GM12878 (cell line): ENCODE results near the gene HSPBP1. TPM values are rescaled to one million over a fixed set of nuclear protein-coding genes. Genes with fewer than 3 reads are reported as not detected.

Experiments
- ATAC-seq: fragments of 200-7000 bp; cut with Tn5 transposase; 3 replicates; pipeline ENCODE4 v1.9.1; 2020; ENCODE audit warnings: mild to moderate bottlenecking, moderate library complexity
- BruUV-seq: library from RNA; stranded (reverse); fragments of 400-500 nt; replicated peaks from 2 replicates; lab custom pipeline; 2021; lab: Mats Ljungman, UMichigan
- CTCF ChIA-PET: fragments of 300-600 bp; sonication (Branson Sonifier 250); formaldehyde crosslinking; extraction: SDS; loops from one replicate; lab custom pipeline; 2021; ENCODE audit warnings: inconsistent platforms; lab: Yijun Ruan, JAX
- POLR2A ChIA-PET: fragments of 350-600 bp; formaldehyde crosslinking; extraction: SDS; loops from one replicate; lab custom pipeline; 2021; ENCODE audit warnings: inconsistent platforms; lab: Charles Lee
- RAD21 ChIA-PET: fragments of 300-600 bp; sonication (Branson Sonifier 250); formaldehyde crosslinking; loops from one replicate; lab custom pipeline; 2023; ENCODE audit warnings: antibody characterized with exemption; ENCODE audit not compliant: unreplicated experiment; lab: Charles Lee
- SMC1A ChIA-PET: fragments of 300-600 bp; sonication (Branson Sonifier 250); formaldehyde crosslinking; loops from one replicate; lab custom pipeline; 2023; ENCODE audit not compliant: unreplicated experiment, uncharacterized antibody; lab: Charles Lee
- DNase-seq: peaks from one replicate; pipeline ENCODE4 v3.0.0-alpha.2; 2011; ENCODE audit warnings: low read depth, low spot score
- FAIRE-seq: peaks from 3 replicates; lab custom pipeline; 2011; peaks lifted over from hg19 to GRCh38; lab: Jason Lieb, UNC
- H2AFZ ChIP-seq: 2 replicates; pipeline ENCODE4 v1.6.0; 2011; ENCODE audit warnings: low read depth, low read length, control low read depth; ENCODE audit not compliant: control insufficient read depth
- H3K27ac ChIP-seq: 2 replicates; pipeline ENCODE4 v1.5.1; 2011; ENCODE audit warnings: control low read depth; ENCODE audit not compliant: control insufficient read depth, insufficient read depth
- H3K27me3 ChIP-seq, 2 experiments: replicated peaks in 1 of 2; 2 replicates each; pipeline versions ENCODE4 v1.6.0 to v1.6.1; 2011; ENCODE audit warnings: low read length in 1 of 2; ENCODE audit not compliant: control insufficient read depth in 2 of 2, insufficient read depth in 2 of 2
- H3K36me3 ChIP-seq, 2 experiments: 2 replicates each; pipeline ENCODE4 v1.5.1; 2011; ENCODE audit warnings: low read length in 1 of 2; ENCODE audit not compliant: control insufficient read depth in 2 of 2, insufficient read depth in 2 of 2
- H3K4me1 ChIP-seq: 2 replicates; pipeline ENCODE4 v1.6.1; 2011; ENCODE audit warnings: mild to moderate bottlenecking, low read length, moderate library complexity, mixed read lengths; ENCODE audit not compliant: control insufficient read depth, insufficient read depth
- H3K4me2 ChIP-seq: 2 replicates; pipeline ENCODE4 v1.6.0; 2011; ENCODE audit warnings: control low read depth; ENCODE audit not compliant: control insufficient read depth, insufficient read depth
- H3K4me3 ChIP-seq: fragments of 200-600 bp; sonication (generic); 2 replicates; pipeline ENCODE4 v1.5.1; 2016
- H3K79me2 ChIP-seq: 2 replicates; pipeline ENCODE4 v1.6.0; 2011; ENCODE audit warnings: low read length; ENCODE audit not compliant: control insufficient read depth, insufficient read depth
- H3K9ac ChIP-seq: 2 replicates; pipeline ENCODE4 v1.8.0; 2011; ENCODE audit warnings: low read length, control low read depth, mixed read lengths; ENCODE audit not compliant: control insufficient read depth, insufficient read depth
- H3K9me3 ChIP-seq: replicated peaks from 3 replicates; pipeline ENCODE4 v1.5.1; 2011; ENCODE audit warnings: mild to moderate bottlenecking, low read length; ENCODE audit not compliant: control insufficient read depth, insufficient read depth
- H4K20me1 ChIP-seq: 2 replicates; pipeline ENCODE4 v1.6.0; 2011; ENCODE audit not compliant: control insufficient read depth, insufficient read depth
- EZH2 ChIP-seq: IDR thresholded peaks from 2 replicates; pipeline ENCODE4 v1.6.1; 2012; ENCODE audit warnings: low read depth, mild to moderate bottlenecking, control low read depth, inconsistent platforms, low read length, borderline replicate concordance; ENCODE audit not compliant: control insufficient read depth
- FOXK2 ChIP-seq: fragments of 450-650 bp; IDR thresholded peaks from 2 replicates; pipeline ENCODE4 v1.6.1; 2017; ENCODE audit warnings: mild to moderate bottlenecking, moderate library complexity
- FOXM1 ChIP-seq: IDR thresholded peaks from 2 replicates; pipeline ENCODE4 v1.6.1; 2012; ENCODE audit warnings: low read depth, mild to moderate bottlenecking, inconsistent platforms, low read length, moderate library complexity
- HDAC2 ChIP-seq: fragments of 200-600 bp; sonication (generic); IDR thresholded peaks from 2 replicates; pipeline ENCODE4 v1.6.1; 2017
- JUNB ChIP-seq: IDR thresholded peaks from 2 replicates; pipeline ENCODE4 v1.6.1; 2016; ENCODE audit warnings: antibody characterized with exemption, mild to moderate bottlenecking
- NBN ChIP-seq: fragments of 450-650 bp; IDR thresholded peaks from 2 replicates; pipeline ENCODE4 v1.6.1; 2016
- NFXL1 ChIP-seq: fragments of 450-650 bp; IDR thresholded peaks from 2 replicates; pipeline ENCODE4 v1.6.1; 2017; ENCODE audit warnings: antibody characterized with exemption, mild to moderate bottlenecking, borderline replicate concordance
- NR2F1 ChIP-seq: fragments of 450-650 bp; conservative IDR thresholded peaks from 2 replicates; pipeline ENCODE4 v1.6.1; 2017; ENCODE audit warnings: mild to moderate bottlenecking
- POLR2AphosphoS2 ChIP-seq: IDR thresholded peaks from 2 replicates; pipeline ENCODE4 v1.6.1; 2011; ENCODE audit warnings: low read depth, mild to moderate bottlenecking, low read length, improper control_type of control experiment, moderate library complexity
- SMARCA5 ChIP-seq: fragments of 450-650 bp; IDR thresholded peaks from 2 replicates; pipeline ENCODE4 v1.6.1; 2017; ENCODE audit warnings: mild to moderate bottlenecking
- SREBF2 ChIP-seq: IDR thresholded peaks from 2 replicates; pipeline ENCODE4 v1.6.1; 2012; ENCODE audit warnings: mild to moderate bottlenecking, low read length
- YBX1 ChIP-seq: fragments of 450-650 bp; IDR thresholded peaks from 2 replicates; pipeline ENCODE4 v1.6.1; 2016; ENCODE audit warnings: antibody characterized with exemption
- ZNF384 ChIP-seq: IDR thresholded peaks from 2 replicates; pipeline ENCODE4 v1.6.1; 2012; ENCODE audit warnings: low read depth, mild to moderate bottlenecking, low read length, improper control_type of control experiment, borderline replicate concordance
- ZNF622 ChIP-seq: fragments of 450-650 bp; IDR thresholded peaks from 2 replicates; pipeline ENCODE4 v1.6.1; 2017; ENCODE audit warnings: mild to moderate bottlenecking, inconsistent platforms
- WGBS: methylation state at CpG from one replicate; pipeline ENCODE4 v1.1.6; 2016; ENCODE audit warnings: low lambda C conversion rate; ENCODE audit not compliant: insufficient replicate concordance, insufficient coverage; ENCODE audit errors: missing lambda C conversion rate; 5-methylcytosine and 5-hydroxymethylcytosine counted together
- in situ Hi-C: fragments of 300-500 bp; cut with MboI; formaldehyde crosslinking; loops from 9 replicates; pipeline ENCODE4 v1.14.3; 2018; ENCODE audit warnings: mixed read lengths
- intact Hi-C: fragments of 100-400 bp; cut with micrococcal nuclease; formaldehyde crosslinking; loops from one replicate; pipeline ENCODE4 v1.14.2; 2022; ENCODE audit not compliant: unreplicated experiment
- polyA plus RNA-seq, 11 experiments: library from polyadenylated mRNA; depleted of rRNA in 4 of 11; unstranded in 6 of 11; stranded (reverse) in 5 of 11; fragments of >200 nt; fragmentation: Nextera tagmentation in 4 of 11; fragmentation: Illumina TruSeq in 1 of 11; extraction: Ambion mirVana in 4 of 11; extraction: Trizol in 1 of 11; gene quantifications; 1 replicate in 1 of 11; 2 replicates in 10 of 11; pipeline versions ENCODE4 v1.2.1 to v1.2.3, GENCODE V29; 2011 to 2016; ENCODE audit warnings: inconsistent platforms in 2 of 11, missing spikeins in 2 of 11, low read depth in 1 of 11
- total RNA-seq, 4 experiments: library from RNA; depleted of rRNA in 3 of 4; stranded (reverse); fragments of >200 nt in 3 of 4; fragmentation: Illumina TruSeq in 1 of 4; extraction: Trizol in 1 of 4; gene quantifications; 2 replicates each; pipeline versions ENCODE4 v1.2.1 to v1.2.3, GENCODE V29; 2013 to 2021
- TF ChIP-seq, protein P1 (sequence below): fragments of 450-650 bp; IDR thresholded peaks from 2 replicates; pipeline ENCODE4 v1.6.1; 2017; ENCODE audit warnings: low read depth, mild to moderate bottlenecking, moderate library complexity

The HSPBP1 gene
- total and polyA plus RNA-seq, 10 of the 15 experiments (the other 5 are each of a cell fraction or from before 2014, with no cell fraction given) = 0.18 to 83.3 (median 23.0) TPM

DNA sequence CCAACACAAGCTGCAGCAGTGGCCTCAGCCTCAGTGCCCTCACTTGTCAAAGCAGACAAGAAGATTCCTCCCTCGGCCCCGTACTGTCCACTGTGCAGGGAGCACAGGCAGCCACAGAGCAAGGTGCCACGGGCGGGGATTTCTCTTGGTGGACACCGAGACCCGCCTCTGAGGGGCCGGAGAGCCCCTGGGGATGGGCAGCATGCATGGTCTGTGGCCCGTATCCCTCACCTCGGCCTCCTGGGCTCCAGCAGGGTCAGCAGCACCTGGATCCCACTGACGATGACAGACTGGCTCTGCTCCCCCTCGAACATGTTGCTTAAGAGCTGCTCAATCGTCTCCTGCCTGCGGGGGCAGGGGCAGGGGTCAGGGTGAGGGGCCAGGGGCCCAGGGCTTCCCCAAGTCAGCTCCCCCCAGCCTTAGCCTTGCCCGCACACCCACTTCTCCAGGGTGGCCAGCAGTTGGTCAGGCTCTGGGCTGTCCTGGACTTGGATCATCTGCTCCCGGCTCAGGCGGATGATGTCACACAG lies 37.9 kb downstream of the HSPBP1 start:
- FAIRE-seq = no peak
- no peak overlapping the region for H3K4me2 ChIP-seq
- TF ChIP-seq FOXM1 (no peak), FOXK2 (no peak), ZNF384 (no peak), NBN (no peak), ZNF622 (no peak), SREBF2 (no peak), NR2F1 (no peak), EZH2 (no peak), JUNB (no peak), YBX1 (no peak), HDAC2 (no peak), POLR2AphosphoS2 (no peak), SMARCA5 (no peak), NFXL1 (no peak)
- TF ChIP-seq, protein P1, sequence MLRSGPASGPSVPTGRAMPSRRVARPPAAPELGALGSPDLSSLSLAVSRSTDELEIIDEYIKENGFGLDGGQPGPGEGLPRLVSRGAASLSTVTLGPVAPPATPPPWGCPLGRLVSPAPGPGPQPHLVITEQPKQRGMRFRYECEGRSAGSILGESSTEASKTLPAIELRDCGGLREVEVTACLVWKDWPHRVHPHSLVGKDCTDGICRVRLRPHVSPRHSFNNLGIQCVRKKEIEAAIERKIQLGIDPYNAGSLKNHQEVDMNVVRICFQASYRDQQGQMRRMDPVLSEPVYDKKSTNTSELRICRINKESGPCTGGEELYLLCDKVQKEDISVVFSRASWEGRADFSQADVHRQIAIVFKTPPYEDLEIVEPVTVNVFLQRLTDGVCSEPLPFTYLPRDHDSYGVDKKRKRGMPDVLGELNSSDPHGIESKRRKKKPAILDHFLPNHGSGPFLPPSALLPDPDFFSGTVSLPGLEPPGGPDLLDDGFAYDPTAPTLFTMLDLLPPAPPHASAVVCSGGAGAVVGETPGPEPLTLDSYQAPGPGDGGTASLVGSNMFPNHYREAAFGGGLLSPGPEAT = no peak
- TF ChIP-seq, all 136 proteins: peak for 0
- Histone ChIP-seq H3K9ac (no peak overlapping the region), H3K79me2 (no peaks in the 10 kb centered on the region), H3K9me3 (no peaks in the 10 kb centered on the region), H3K27me3 (no peaks in the 10 kb centered on the region), H3K27ac (no peak overlapping the region), H4K20me1 (no peaks in the 10 kb centered on the region), H3K4me3 (no peak overlapping the region), H3K36me3 (peaks cover 30 to 69% of the 10 kb centered on the region in 2 experiments; a peak in 3 of 4 replicates), H2AFZ (no peak overlapping the region), H3K4me1 (no peaks in the 10 kb centered on the region)
- CTCF ChIA-PET = no interaction called here
- RAD21 ChIA-PET = no interaction called here
- no peak for DNase-seq
- POLR2A ChIA-PET = no interaction called here
- BruUV-seq = TSS peak; percentile 23
- no peak for ATAC-seq
- SMC1A ChIA-PET = no interaction called here
- WGBS = 97% methylated on average over 16 of the region's 16 CpGs
- in situ Hi-C loops (no loop called here), intact Hi-C loops (no loop called here)
